ENCODE results near the gene VAT1. TPM values are rescaled to one million over a fixed set of nuclear protein-coding genes. Genes with fewer than 3 reads are reported as not detected.

Gene VAT1
- total and polyA plus RNA-seq, 2 of the 13 experiments (the other 11 are each of a cell fraction or from before 2014, with no cell fraction given): 143 to 205 TPM

DNA sequence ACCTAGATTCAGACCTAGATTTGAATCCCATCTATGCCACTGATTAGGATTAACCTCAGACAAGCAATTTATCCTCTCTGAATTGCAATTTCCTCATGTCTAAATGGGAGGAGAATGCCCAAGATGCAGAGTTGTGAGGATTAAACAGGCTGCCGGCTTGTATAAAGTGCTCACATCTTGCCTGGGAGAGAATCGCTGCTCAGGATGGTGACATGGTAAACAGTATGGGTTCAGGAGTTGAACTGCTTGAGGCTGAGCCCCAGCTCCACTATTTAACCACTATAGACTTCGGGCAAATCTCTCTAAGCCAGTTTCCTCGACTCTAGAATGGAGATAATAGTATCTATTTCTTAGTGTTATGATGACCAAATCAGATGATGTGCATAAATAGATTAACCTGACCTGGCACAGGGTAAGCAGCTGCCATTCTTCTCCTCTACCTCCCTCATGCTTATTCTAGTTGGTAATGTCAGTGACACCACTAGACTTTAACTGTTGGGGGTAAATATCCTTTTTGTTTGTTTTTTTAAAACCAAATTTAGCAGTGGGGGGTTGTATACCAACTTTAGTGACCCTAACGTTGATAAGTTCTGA lies 24.7 kb downstream of the VAT1 start (continued):
- TF ChIP-seq FLYWCH1 (CRISPR knock-in tag; IDR thresholded peaks at IDR 0.05) (no peak), CEBPG (CRISPR knock-in tag; IDR thresholded peaks at IDR 0.05) (no peak), HNRNPUL1 (IDR thresholded peaks at IDR 0.05; ENCODE audit: low read depth, low read length) (no peak), ZNF615 (CRISPR knock-in tag; IDR thresholded peaks at IDR 0.05; ENCODE audit: borderline replicate concordance) (no peak), ZNF563 (CRISPR knock-in tag; IDR thresholded peaks at IDR 0.05) (no peak; the same call in 1 of the 2 replicates), BRCA1 (CRISPR knock-in tag; IDR thresholded peaks at IDR 0.05) (no peak), ZNF839 (CRISPR knock-in tag; IDR thresholded peaks at IDR 0.05; ENCODE audit: borderline replicate concordance) (no peak), MED1 (CRISPR knock-in tag; IDR thresholded peaks at IDR 0.05) (no peak), TEAD3 (CRISPR knock-in tag; optimal IDR thresholded peaks at IDR 0.05; ENCODE audit: borderline replicate concordance) (no peak), ZNF552 (CRISPR knock-in tag; IDR thresholded peaks at IDR 0.05; ENCODE audit: borderline replicate concordance) (no peak), EHMT2 (IDR thresholded peaks at IDR 0.05; ENCODE audit: borderline replicate concordance, low read depth, low read length) (no peak; the same call in 1 of the 2 replicates), YY1 (IDR thresholded peaks at IDR 0.05; ENCODE audit: insufficient read depth, insufficient replicate concordance, low read depth, low read length) (no peak), KAT2B (IDR thresholded peaks at IDR 0.05; ENCODE audit: borderline replicate concordance, low read depth, low read length) (no peak), RFXANK (CRISPR knock-in tag; IDR thresholded peaks at IDR 0.05) (peak; percentile 3; the same call in 1 of the 2 replicates), NFE2L2 (IDR thresholded peaks at IDR 0.05; ENCODE audit: low read length) (no peak), MYC (CRISPR knock-in tag; IDR thresholded peaks at IDR 0.05; ENCODE audit: borderline replicate concordance) (no peak), TCF12 (IDR thresholded peaks at IDR 0.05) (no peak), TCF12 (CRISPR knock-in tag; IDR thresholded peaks at IDR 0.05) (peak; percentile 42; the same call in 1 of the 2 replicates), MIER2 (CRISPR knock-in tag; IDR thresholded peaks at IDR 0.05) (0 out of 2 replicates have a peak, but pooled peaks have one; percentile 17), RARG (CRISPR knock-in tag; IDR thresholded peaks at IDR 0.05; ENCODE audit: low read depth) (no peak), NFE2L1 (CRISPR knock-in tag; IDR thresholded peaks at IDR 0.05; ENCODE audit: borderline replicate concordance) (no peak), FOXJ3 (CRISPR knock-in tag; IDR thresholded peaks at IDR 0.05; ENCODE audit: borderline replicate concordance) (no peak)
- TF ChIP-seq, protein P1, sequence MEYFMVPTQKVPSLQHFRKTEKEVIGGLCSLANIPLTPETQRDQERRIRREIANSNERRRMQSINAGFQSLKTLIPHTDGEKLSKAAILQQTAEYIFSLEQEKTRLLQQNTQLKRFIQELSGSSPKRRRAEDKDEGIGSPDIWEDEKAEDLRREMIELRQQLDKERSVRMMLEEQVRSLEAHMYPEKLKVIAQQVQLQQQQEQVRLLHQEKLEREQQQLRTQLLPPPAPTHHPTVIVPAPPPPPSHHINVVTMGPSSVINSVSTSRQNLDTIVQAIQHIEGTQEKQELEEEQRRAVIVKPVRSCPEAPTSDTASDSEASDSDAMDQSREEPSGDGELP (IDR thresholded peaks at IDR 0.05; ENCODE audit: borderline replicate concordance, low read depth): no peak
- TF ChIP-seq, protein P2, sequence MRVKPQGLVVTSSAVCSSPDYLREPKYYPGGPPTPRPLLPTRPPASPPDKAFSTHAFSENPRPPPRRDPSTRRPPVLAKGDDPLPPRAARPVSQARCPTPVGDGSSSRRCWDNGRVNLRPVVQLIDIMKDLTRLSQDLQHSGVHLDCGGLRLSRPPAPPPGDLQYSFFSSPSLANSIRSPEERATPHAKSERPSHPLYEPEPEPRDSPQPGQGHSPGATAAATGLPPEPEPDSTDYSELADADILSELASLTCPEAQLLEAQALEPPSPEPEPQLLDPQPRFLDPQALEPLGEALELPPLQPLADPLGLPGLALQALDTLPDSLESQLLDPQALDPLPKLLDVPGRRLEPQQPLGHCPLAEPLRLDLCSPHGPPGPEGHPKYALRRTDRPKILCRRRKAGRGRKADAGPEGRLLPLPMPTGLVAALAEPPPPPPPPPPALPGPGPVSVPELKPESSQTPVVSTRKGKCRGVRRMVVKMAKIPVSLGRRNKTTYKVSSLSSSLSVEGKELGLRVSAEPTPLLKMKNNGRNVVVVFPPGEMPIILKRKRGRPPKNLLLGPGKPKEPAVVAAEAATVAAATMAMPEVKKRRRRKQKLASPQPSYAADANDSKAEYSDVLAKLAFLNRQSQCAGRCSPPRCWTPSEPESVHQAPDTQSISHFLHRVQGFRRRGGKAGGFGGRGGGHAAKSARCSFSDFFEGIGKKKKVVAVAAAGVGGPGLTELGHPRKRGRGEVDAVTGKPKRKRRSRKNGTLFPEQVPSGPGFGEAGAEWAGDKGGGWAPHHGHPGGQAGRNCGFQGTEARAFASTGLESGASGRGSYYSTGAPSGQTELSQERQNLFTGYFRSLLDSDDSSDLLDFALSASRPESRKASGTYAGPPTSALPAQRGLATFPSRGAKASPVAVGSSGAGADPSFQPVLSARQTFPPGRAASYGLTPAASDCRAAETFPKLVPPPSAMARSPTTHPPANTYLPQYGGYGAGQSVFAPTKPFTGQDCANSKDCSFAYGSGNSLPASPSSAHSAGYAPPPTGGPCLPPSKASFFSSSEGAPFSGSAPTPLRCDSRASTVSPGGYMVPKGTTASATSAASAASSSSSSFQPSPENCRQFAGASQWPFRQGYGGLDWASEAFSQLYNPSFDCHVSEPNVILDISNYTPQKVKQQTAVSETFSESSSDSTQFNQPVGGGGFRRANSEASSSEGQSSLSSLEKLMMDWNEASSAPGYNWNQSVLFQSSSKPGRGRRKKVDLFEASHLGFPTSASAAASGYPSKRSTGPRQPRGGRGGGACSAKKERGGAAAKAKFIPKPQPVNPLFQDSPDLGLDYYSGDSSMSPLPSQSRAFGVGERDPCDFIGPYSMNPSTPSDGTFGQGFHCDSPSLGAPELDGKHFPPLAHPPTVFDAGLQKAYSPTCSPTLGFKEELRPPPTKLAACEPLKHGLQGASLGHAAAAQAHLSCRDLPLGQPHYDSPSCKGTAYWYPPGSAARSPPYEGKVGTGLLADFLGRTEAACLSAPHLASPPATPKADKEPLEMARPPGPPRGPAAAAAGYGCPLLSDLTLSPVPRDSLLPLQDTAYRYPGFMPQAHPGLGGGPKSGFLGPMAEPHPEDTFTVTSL (CRISPR knock-in tag; IDR thresholded peaks at IDR 0.05; ENCODE audit: borderline replicate concordance): no peak
